NCI-H1694 (cell line): ENCODE results near the gene ATP8B3.

Experiments used
- DNase-seq: peaks from one replicate; lab custom pipeline; 2025; lab: John Stamatoyannopoulos, UW

ATP8B3 gene

GRCh38 chr19:1816530-1817298 lies 4.6 kb upstream of the ATP8B3 start:
- no peak for DNase-seq

DNA sequence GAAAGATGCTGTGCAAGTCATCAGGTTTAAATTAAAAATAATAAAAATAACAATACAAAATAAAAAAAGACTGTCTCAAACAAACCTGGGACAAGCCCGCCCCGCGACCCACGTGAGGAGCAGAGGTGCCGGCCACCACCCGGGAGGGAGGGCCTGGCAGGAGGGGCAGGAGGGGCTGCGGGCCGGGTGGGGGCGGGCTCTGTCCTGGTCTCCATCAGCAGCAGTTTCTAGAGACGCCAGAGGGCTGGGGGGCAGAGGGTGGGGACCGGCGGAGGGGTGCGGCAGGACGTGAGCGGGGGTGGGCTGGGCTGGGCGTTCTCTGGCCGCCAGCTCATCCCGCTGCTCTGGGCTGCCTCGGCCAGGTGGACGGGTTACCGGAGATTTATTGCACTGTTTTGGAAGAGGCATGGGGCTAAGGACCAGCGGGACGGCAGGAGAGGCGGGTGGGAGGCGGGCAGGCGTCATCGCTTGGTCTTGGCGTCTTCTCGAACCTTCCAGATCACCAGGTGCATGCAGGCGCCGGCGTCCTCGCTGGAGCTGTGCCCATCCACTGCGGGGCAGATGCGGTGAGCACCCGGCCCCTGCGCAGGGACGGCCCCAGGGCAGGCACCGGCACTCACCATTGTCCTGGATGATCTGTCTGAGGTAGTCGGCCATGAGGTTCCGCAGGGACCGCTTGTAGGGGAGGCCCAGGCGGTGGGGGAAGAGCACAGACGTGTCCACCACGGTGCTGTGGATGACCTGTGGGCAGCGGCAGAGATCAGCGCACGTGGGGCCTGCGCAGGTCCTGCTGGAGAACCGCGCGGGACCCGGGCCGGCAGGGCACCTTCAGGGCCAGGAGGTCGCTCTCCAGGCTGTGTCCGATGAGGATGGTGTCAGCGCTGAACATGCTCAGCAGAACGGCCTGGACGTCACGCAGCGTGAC lies 3.8 kb upstream of the ATP8B3 start:
- DNase-seq, result no peak

DNA sequence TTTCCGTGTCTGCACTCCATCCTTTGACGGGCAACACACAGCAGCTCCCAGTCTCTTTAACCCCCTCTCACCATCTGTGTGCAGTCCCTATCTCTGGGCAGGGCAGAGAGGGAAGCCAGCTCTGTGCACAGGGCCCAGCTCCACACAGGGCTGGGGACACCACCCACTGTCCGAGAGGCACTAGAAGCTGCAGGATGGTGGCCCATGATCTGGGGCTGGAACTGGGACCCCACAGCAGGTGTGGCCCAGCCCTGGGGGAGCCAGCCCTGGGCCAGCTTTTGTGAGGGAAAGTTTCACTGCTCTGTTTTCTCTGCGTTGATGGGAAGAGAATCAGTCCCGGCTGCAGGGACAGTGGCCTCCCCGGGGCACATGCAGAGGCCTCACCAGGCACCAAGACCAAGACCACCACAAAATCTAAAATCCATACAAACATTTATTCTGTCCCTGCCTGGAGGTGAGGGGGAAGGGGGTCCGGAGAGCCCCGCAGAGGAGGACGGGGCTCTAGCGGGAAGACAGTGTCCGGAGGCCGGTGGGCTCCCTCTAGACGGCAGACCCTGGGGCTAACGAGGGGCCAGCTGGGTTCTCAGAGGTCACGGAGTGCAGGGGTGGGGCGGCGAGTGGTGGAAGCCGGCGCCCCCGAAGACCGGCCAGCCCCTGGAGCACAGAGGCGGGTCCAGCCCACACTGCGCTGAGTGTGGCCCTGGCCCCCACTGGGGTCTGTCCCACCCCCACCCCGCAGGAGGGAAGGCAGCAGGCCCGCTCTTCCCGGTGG lies 2.9 kb upstream of the ATP8B3 start:
- no peak for DNase-seq

DNA sequence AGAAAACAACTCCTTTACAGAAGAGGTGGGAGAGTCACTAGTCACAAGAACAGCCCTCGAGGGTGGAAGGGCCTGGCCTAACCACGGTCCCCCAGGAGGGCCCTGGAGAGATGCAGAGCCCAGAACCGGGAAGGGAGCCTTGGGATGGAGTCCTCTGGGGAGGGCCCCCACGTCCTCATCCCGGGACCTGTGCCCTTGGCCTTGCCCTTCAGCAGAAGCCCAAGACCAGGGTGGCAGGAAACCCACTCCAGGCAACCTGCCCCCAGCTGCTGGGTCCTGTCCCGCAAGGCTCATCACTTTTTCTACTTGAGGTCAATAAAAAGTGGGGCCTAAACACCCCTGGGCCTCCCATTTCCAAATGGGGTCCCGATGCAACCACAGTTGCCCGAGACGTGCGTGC lies 2.3 kb upstream of the ATP8B3 start:
- DNase-seq, result no peak

DNA sequence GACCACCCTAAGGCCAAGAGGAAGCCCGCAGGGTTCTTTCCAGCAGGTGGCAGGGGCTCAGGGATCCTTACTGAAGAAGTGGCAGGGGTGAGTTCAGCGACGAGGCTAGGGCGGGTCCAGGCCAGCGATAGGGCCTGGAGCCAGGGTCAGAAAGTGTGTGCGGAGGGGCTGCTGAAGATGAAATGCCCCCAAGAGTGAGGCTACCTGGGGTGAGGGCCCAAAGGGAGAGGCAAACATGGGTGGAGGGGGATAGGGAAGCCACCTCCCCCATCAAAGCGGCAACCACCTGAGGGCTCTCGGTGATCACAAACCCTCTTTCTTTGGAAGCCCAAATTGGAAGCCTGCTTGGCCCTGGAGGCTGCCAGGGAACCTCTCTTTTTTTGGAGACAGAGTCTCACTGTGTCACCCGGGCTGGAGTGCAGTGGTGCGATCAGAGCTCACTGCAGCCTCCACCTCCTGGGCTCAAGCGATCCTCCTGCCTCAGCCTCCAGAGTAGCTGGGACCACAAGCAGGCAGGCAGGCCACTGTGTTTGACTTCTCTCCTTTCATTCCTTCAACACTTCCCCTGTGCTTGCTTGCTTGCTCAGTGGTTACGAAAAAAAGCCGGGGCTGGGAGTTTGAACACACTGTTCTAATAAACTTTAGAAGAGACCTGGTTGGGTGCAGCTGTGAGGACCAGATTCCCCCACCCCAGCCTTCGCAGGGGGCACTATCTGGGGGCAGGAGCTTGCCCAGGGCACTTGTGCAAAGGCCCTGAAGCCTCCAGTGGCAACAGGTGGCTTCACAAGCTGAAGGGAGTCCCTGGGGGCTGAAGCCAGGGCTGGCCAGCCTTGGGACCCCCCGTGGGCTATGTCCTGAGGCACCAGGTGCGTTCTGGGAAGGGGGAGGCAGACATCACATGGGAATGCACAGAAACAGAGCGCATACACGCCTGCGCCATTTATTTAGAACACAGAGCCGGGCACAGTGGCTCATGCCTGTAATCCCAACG lies 1.4 kb upstream of the ATP8B3 start:
- DNase-seq, result no peak

DNA sequence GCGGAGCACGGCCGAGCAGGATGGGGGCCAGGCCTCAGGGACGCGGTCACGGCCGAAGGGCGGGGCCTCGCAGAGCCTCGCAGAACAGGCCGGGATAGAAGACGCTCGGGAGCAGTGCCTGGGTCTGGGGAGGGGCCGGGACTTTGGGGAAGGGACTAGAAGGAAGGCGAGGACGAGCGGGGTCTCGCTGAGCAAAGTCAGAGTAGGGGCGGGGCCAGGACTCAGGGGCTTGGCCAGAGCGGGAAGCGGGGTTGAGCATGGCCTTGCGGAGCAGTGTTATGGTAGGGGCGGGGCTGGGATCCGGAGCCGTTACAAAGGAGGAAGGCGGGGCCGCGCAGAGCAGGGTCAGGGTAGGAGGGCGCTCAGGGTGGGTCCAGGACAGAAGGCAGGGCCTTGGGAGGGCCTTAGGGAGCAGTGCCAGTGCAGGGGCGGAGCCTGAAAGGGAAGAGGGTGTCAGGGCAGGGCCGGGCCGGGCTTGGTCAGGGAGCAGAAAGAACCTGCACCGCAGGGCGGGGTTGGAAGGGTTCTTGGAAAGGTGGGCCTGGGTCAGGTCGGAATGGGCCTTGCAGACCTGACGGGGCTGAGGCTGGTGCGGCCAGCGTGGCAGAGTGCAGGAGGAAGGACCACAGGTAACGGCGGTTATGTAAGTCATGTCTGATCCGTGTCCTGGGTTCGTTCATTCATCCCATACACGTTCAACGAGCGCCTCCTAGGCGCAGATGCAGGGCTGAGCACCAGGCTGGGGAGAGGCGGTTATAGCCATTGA lies 533 bp upstream of the ATP8B3 start:
- peak; percentile 63 for DNase-seq

- DNase-seq, result no peak
These were observed 593 bp downstream of the ATP8B3 start for GRCh38 chr19:1811472-1811894.

DNA sequence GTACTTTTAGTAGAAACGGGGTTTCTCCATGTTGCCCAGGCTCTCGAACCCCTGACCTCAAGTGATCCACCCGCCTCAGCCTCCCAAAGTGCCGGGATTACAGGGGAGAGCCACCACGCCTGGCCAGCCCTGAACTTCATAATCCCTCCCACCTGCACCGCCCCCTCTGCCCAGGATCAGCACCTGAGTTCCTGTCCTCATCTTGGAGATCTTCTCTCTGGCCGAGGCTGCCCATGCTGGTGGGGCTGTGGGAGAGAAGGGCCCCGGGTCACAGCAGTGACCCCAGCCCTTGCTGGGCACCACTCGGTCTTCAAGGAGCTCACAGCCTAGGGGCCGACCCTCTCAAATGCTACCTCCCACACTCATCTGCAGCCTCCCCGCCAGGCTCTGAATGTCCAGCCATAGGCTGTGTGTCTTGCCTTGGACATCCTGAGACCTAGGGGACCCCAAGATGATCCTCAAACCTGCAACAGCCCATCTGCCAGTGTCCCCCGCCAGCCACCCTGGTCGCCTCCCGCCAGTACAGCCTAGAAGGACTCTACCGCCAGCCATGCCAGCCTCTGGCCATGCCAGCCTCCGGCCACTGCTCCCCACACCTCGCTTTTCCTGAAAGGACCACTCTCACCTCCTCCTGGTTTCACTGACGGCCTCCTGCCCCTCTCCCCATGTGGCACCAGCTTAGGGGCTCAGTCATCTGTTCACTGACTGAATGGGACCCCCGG lies 1.5 kb downstream of the ATP8B3 start:
- DNase-seq, result no peak

GRCh38 chr19:1809678-1810077 lies 2.4 kb downstream of the ATP8B3 start:
- DNase-seq, result no peak

DNA sequence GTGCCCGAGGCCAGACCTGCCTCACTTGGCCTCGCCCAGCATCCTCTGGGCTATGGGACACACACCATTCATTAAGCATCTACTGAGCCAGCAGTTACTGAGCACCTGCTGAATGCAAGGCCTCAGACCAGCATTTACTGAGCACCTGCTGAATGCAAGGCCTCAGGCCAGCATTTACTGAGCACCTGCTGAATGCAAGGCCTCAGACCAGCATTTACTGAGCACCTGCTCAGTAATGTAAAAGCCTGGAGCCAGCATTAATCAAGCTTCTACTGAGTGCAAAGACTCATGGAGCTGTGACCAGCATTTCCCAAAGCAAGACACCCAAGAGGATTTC lies 3.7 kb downstream of the ATP8B3 start:
- no peak for DNase-seq

- no peak for DNase-seq
These were observed 4.2 kb downstream of the ATP8B3 start for GRCh38 chr19:1807695-1808394.

GRCh38 chr19:1807030-1807694 lies 4.9 kb downstream of the ATP8B3 start:
- DNase-seq, result no peak

DNA sequence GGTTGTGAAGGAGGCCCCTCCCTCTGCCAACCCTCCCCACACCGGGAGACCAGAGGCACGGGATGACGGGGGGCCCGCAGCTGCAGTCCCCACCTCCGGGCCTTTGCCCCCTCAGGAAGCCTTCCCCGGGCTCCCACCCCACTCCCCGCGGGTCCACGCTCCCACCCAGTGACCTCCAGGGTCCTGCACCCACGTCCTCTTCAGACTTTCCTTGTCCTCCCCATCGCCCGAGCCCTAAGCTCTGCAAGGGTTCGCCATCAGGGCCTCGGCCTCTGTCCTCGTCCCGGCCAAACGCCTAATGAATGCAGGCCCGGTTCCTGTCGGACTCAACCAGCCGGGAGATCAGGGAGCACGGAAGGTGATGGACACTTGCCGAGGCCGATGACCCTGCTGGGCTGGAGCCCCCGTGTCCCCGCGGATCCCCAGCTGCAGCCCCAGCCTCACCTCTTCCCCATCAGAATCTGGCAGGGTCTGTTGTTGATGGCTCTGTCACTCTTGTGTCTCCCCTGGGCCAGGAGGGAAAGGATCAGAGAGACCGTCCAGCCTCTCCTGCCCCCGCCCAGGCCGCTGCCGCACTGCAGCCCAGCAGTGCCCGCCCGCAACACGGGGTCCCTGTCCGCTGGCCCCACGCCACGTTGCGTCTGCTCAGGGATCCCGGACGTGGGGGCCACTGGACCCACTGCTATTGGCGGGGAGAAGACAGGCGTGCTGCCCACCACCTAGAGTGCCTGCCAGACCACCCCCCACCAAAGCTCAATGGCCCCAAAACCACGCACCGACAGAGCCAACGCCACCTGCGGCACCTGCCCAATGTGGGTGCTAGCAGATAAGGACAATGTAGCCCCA lies 5.7 kb downstream of the ATP8B3 start:
- DNase-seq, result no peak

GRCh38 chr19:1805401-1806183 lies 6.5 kb downstream of the ATP8B3 start:
- DNase-seq, result no peak

GRCh38 chr19:1804858-1805257 lies 7.2 kb downstream of the ATP8B3 start:
- DNase-seq, result no peak

GRCh38 chr19:1799695-1800342 lies 12.3 kb downstream of the ATP8B3 start:
- no peak for DNase-seq
